H1 (cell line): ENCODE data around the gene GNG13. TPM values are rescaled to one million over a fixed set of nuclear protein-coding genes. Genes with fewer than 3 reads are reported as not detected.

Source experiments
- CEBPB ChIP-seq: IDR thresholded peaks from 2 replicates; pipeline ENCODE4 v1.6.1; 2012; ENCODE audit warnings: low read depth, low read length
- MAX ChIP-seq: IDR thresholded peaks from 2 replicates; pipeline ENCODE4 v1.6.1; 2012; ENCODE audit warnings: inconsistent platforms
- polyA plus RNA-seq, 7 experiments: library from polyadenylated mRNA; depleted of rRNA in 3 of 7; stranded (reverse) in 5 of 7; unstranded in 2 of 7; fragments of >200 nt in 5 of 7; fragments of 200-250 nt in 2 of 7; gene quantifications; 1 replicate in 5 of 7; 2 replicates in 1 of 7; 4 replicates in 1 of 7; pipeline versions ENCODE4 v1.2.1 to v1.2.3, GENCODE V29; 2011 to 2013; ENCODE audit warnings: missing spikeins in 2 of 7, mixed read lengths in 2 of 7
- total RNA-seq: library from RNA; stranded (reverse); fragmentation: NEBNext Ultra II Directional; extraction: Animal tissue kit (Norgen Biotek cat#: 25700); gene quantifications from 2 replicates; pipeline ENCODE4 v1.2.1, GENCODE V29; 2021

Gene GNG13
- total and polyA plus RNA-seq, 2 of the 8 experiments (the other 6 are each of a cell fraction or from before 2014, with no cell fraction given), result not detected

DNA sequence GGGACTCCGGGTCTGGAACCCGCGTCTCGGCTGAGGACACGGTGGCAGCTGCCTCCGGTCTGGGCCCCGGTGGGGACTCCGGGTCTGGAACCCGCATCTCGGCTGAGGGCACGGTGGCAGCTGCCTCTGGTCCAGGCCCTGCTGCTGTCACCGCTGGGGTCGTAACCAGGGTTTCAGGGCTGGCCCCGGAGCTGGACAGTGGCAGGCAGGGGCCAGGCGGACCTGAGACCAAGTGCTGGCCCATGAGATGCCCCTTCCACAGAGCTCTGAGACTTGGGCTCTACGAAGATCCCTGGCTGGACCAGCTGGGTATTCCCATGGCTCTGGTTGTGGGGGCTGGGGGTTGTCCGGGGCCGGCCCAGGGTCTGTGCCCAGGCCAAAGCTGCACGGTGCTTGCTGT, 16.1 kb downstream of the GNG13 start (continued):
- TF ChIP-seq MAX, result no peak
- no peak for TF ChIP-seq CEBPB
